A673 (cell line): Measurements from ENCODE around the gene POLR3K.

Experiments
- CTCF ChIP-seq: fragments of 300-800, 200-600 bp; sonication (generic); conservative IDR thresholded peaks from 2 replicates; pipeline ENCODE4 v1.5.1; 2017; ENCODE audit warnings: low read depth, mild to moderate bottlenecking, antibody characterized with exemption, low read length, moderate library complexity, mixed read lengths
- EZH2 ChIP-seq: fragments of 200-600 bp; sonication (generic); IDR thresholded peaks from 2 replicates; pipeline ENCODE4 v1.6.1; 2017; ENCODE audit warnings: borderline replicate concordance, low read depth, mild to moderate bottlenecking, mixed read lengths, antibody characterized with exemption, low read length; ENCODE audit not compliant: poor library complexity, severe bottlenecking

- TF ChIP-seq CTCF (no peak), EZH2 (no peak)
Observed at GRCh38 chr16:66309-67182, 13.1 kb upstream of the POLR3K start.
